ENCODE data around the gene CDK19. TPM values are rescaled to one million over a fixed set of nuclear protein-coding genes. Genes with fewer than 3 reads are reported as not detected.
"Not testable (repeated sequence)": the region's sequence is repeated elsewhere in the genome, so short reads cannot be mapped to it uniquely, and the experiment has no call there.

CDK19 gene
- total and polyA plus RNA-seq, 2 donors (not counting 1 experiment from before 2014, with no cell fraction given) = 11.2 to 11.3 TPM

GRCh38 chr6:110756817-110757216 is 58.5 kb downstream of the CDK19 start:
- Histone ChIP-seq H3K4me3 (replicated peaks in 1 of 4; ENCODE audit: control extremely low read depth in 1 of 4, insufficient read depth in 1 of 4, low read depth in 3 of 4, low read length in 4 of 4) (no peak overlapping the region), H3K9me3 (ENCODE audit: control insufficient read depth, insufficient read depth, low read depth, low read length) (no peaks in the 10 kb centered on the region)

GRCh38 chr6:110755411-110755834 is 59.8 kb downstream of the CDK19 start:
- Histone ChIP-seq H4K20me1 (ENCODE audit: control insufficient read depth, extremely low read depth, insufficient read depth, low read length) (no peaks in the 10 kb centered on the region), H3K9me3 (ENCODE audit: control insufficient read depth, insufficient read depth, low read depth, low read length) (no peaks in the 10 kb centered on the region), H3K9ac (ENCODE audit: insufficient read depth, low read length) (no peak overlapping the region), H3K27ac (ENCODE audit: insufficient read depth, low read length) (no peak overlapping the region), H3K36me3 (ENCODE audit: control insufficient read depth, insufficient read depth, low read length) (no peaks in the 10 kb centered on the region), H3K4me3 (replicated peaks in 1 of 4; ENCODE audit: control extremely low read depth in 1 of 4, insufficient read depth in 1 of 4, low read depth in 3 of 4, low read length in 4 of 4) (no peak overlapping the region), H3K79me2 (ENCODE audit: control insufficient read depth, insufficient read depth, low read length) (no peaks in the 10 kb centered on the region), H3K27me3 (ENCODE audit: control insufficient read depth, insufficient read depth, low read length) (no peaks in the 10 kb centered on the region), H3K4me2 (ENCODE audit: extremely low read depth, insufficient read depth, low read length) (no peak overlapping the region), H3K4me1 (ENCODE audit: control insufficient read depth, extremely low read depth, insufficient read depth, low read length) (no peaks in the 10 kb centered on the region), H2AFZ (ENCODE audit: low read length) (no peak overlapping the region)
- DNase-seq (ENCODE audit: low read depth in 2 of 2) = peak in 1 of 2 donors; percentile 20
- TF ChIP-seq CTCF (conservative IDR thresholded peaks at IDR 0.05 in 1 of 2, IDR thresholded peaks at IDR 0.05 in 1 of 2; ENCODE audit: low read depth in 1 of 2, low read length in 2 of 2) (no peak), EZH2 (IDR thresholded peaks at IDR 0.05; ENCODE audit: low read length, missing control alignments) (no peak)

More at GRCh38 chr6:110756817-110757216, 58.5 kb downstream of the CDK19 start:
- no peak overlapping the region for H2AFZ ChIP-seq (ENCODE audit: low read length)
- TF ChIP-seq CTCF (conservative IDR thresholded peaks at IDR 0.05 in 1 of 2, IDR thresholded peaks at IDR 0.05 in 1 of 2; ENCODE audit: low read depth in 1 of 2, low read length in 2 of 2) = no peak
- no peak for TF ChIP-seq EZH2 (IDR thresholded peaks at IDR 0.05; ENCODE audit: low read length, missing control alignments)
- H3K27me3 ChIP-seq (ENCODE audit: control insufficient read depth, insufficient read depth, low read length) = no peaks in the 10 kb centered on the region
- H4K20me1 ChIP-seq (ENCODE audit: control insufficient read depth, extremely low read depth, insufficient read depth, low read length) = no peaks in the 10 kb centered on the region
- no peaks in the 10 kb centered on the region for H3K79me2 ChIP-seq (ENCODE audit: control insufficient read depth, insufficient read depth, low read length)
- no peak overlapping the region for H3K27ac ChIP-seq (ENCODE audit: insufficient read depth, low read length)
- no peak overlapping the region for H3K4me2 ChIP-seq (ENCODE audit: extremely low read depth, insufficient read depth, low read length)
- no peaks in the 10 kb centered on the region for H3K36me3 ChIP-seq (ENCODE audit: control insufficient read depth, insufficient read depth, low read length)
- DNase-seq (ENCODE audit: low read depth in 2 of 2) = no peak
- H3K4me1 ChIP-seq (ENCODE audit: control insufficient read depth, extremely low read depth, insufficient read depth, low read length) = no peaks in the 10 kb centered on the region
- no peak overlapping the region for H3K9ac ChIP-seq (ENCODE audit: insufficient read depth, low read length)

- not testable (repeated sequence) for H3K4me2 ChIP-seq (ENCODE audit: extremely low read depth, insufficient read depth, low read length); H4K20me1 ChIP-seq (ENCODE audit: control insufficient read depth, extremely low read depth, insufficient read depth, low read length); DNase-seq (ENCODE audit: low read depth in 2 of 2); H3K36me3 ChIP-seq (ENCODE audit: control insufficient read depth, insufficient read depth, low read length); H2AFZ ChIP-seq (ENCODE audit: low read length); H3K4me1 ChIP-seq (ENCODE audit: control insufficient read depth, extremely low read depth, insufficient read depth, low read length); H3K27me3 ChIP-seq (ENCODE audit: control insufficient read depth, insufficient read depth, low read length); H3K27ac ChIP-seq (ENCODE audit: insufficient read depth, low read length); H3K9ac ChIP-seq (ENCODE audit: insufficient read depth, low read length); H3K79me2 ChIP-seq (ENCODE audit: control insufficient read depth, insufficient read depth, low read length); H3K9me3 ChIP-seq (ENCODE audit: control insufficient read depth, insufficient read depth, low read depth, low read length); H3K4me3 ChIP-seq (replicated peaks in 1 of 4; ENCODE audit: control extremely low read depth in 1 of 4, insufficient read depth in 1 of 4, low read depth in 3 of 4, low read length in 4 of 4)
Measured at GRCh38 chr6:110753936-110754668, 61.2 kb downstream of the CDK19 start.
